ENCODE data around the gene PAFAH1B1.

The PAFAH1B1 gene

DNA sequence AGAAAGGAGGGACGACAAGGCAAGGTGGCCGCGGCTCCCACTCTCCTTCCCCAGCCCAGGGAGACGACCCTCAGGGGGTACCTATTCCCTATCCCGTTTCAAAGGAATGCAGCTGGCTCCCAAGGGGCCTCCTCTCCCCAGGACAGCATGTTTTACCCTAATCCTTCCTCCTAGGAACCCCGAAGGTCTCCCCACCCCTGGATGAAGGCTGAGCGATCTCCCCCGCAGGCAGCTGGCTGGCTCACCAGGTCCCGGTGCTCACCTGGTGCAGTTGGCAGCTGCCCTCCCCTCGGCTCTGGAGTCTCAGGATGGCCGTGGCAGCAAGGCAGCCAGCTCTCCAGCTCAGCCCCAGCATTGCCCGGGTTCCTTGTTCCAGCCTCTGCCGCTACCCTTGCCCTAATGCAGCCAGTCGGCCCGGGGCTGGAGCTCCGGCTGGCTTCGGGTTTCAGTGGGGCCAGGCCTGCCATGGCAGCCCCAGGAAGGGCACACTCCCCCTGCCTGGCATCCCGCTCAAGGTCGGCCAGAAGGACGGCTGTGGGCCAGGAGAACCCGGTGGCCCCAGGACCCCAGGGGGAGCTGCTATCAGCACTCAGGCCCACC is 113.6 kb downstream of the PAFAH1B1 start:
- Histone ChIP-seq H3K4me1 (ENCODE audit: control insufficient read depth, insufficient read depth, low read length) (peaks cover 13% of the 10 kb centered on the region), H3K4me3 (ENCODE audit: low read depth, low read length) (no peak overlapping the region), H3K27ac (ENCODE audit: extremely low read depth, low read depth, low read length) (no peak overlapping the region), H3K9me3 (ENCODE audit: control insufficient read depth, insufficient read depth, low read depth, low read length) (no peaks in the 10 kb centered on the region), H3K36me3 (ENCODE audit: control insufficient read depth in 2 of 2, insufficient read depth in 1 of 2, low read length in 2 of 2) (peaks cover 4 to 26% of the 10 kb centered on the region in 2 experiments; a peak in 2 of 3 replicates)
- POLR2A ChIA-PET: interaction anchor here (0.7 kb wide), 1 partner anchor 114 kb away, joined by 3 read pairs; no protein-coding TSS in a partner anchor
- CTCF ChIA-PET: interaction anchor here (0.6 to 2.0 kb wide), 11 partner anchors 11 to 511 kb away, joined by 3 to 6 read pairs (median 4); no protein-coding TSS in a partner anchor
- TF ChIP-seq, protein P1, sequence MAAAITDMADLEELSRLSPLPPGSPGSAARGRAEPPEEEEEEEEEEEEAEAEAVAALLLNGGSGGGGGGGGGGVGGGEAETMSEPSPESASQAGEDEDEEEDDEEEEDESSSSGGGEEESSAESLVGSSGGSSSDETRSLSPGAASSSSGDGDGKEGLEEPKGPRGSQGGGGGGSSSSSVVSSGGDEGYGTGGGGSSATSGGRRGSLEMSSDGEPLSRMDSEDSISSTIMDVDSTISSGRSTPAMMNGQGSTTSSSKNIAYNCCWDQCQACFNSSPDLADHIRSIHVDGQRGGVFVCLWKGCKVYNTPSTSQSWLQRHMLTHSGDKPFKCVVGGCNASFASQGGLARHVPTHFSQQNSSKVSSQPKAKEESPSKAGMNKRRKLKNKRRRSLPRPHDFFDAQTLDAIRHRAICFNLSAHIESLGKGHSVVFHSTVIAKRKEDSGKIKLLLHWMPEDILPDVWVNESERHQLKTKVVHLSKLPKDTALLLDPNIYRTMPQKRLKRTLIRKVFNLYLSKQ (tag by site-specific recombination; IDR thresholded peaks at IDR 0.05; ENCODE audit: borderline replicate concordance): no peak
- 0 out of 2 replicates have a peak, but pooled peaks have one; percentile 10 for TF ChIP-seq ZIC2 (tag by site-specific recombination; IDR thresholded peaks at IDR 0.05)

DNA sequence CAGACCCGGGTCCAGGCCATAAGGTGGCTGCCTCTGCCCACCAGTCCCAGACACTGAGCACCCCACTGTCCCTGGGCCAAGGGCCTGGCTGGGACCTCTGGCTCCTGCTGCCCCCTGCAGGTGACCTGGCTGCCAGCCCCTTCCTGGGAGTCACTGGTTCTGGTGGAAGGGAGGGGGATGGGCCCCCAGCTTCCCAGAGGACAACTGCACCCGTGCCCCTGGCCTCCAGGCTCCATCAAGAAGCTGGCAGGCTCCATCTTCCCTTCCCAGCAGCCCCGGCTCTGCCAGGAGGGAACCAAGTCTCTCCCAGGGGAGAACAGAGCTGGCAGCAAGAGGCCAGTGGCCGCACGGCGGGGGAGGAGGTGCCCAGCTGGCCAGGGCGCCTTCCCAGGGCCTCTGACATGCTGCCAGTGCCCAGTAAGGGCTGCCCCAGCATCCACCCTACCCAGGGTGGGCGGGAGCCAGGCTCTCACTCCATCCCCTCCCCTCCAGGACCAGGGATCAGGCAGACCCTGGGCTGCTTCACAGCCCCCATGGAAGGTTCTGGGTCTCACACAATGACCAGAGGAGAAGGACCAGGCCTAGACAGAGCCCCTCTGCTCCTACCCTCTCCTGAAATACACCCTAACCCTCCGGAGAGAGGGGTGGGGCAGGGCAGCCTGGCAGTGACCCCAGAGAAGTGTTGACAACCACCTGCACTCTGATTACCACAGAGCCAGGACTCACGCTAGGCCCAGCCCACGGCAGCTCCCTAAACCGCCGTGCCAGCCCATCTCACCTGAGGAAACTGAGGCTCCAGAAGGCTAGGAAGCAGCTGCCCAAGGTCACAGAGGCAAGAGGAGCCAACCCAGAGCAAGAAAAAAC is 114.5 kb downstream of the PAFAH1B1 start:
- H3K27ac ChIP-seq (ENCODE audit: extremely low read depth, low read depth, low read length): no peak overlapping the region
- no peak overlapping the region for H3K4me3 ChIP-seq (ENCODE audit: low read depth, low read length)
- H3K4me1 ChIP-seq (ENCODE audit: control insufficient read depth, insufficient read depth, low read length): peaks cover 13% of the 10 kb centered on the region
- no peaks in the 10 kb centered on the region for H3K9me3 ChIP-seq (ENCODE audit: control insufficient read depth, insufficient read depth, low read depth, low read length)
- POLR2A ChIA-PET: no interaction called here
- CTCF ChIA-PET: interaction anchor here (0.6 to 2.0 kb wide), 8 partner anchors 14 to 326 kb away, joined by 3 to 6 read pairs (median 3); no protein-coding TSS in a partner anchor
- peaks cover 0 to 17% of the 10 kb centered on the region in 2 experiments; a peak in 2 of 3 replicates for H3K36me3 ChIP-seq (ENCODE audit: control insufficient read depth in 2 of 2, insufficient read depth in 1 of 2, low read length in 2 of 2)
- TF ChIP-seq, protein P2, sequence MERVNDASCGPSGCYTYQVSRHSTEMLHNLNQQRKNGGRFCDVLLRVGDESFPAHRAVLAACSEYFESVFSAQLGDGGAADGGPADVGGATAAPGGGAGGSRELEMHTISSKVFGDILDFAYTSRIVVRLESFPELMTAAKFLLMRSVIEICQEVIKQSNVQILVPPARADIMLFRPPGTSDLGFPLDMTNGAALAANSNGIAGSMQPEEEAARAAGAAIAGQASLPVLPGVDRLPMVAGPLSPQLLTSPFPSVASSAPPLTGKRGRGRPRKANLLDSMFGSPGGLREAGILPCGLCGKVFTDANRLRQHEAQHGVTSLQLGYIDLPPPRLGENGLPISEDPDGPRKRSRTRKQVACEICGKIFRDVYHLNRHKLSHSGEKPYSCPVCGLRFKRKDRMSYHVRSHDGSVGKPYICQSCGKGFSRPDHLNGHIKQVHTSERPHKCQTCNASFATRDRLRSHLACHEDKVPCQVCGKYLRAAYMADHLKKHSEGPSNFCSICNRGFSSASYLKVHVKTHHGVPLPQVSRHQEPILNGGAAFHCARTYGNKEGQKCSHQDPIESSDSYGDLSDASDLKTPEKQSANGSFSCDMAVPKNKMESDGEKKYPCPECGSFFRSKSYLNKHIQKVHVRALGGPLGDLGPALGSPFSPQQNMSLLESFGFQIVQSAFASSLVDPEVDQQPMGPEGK (tag by site-specific recombination; IDR thresholded peaks at IDR 0.05): peak; percentile 46
- peak; percentile 29; the same call in 1 of the 2 replicates for TF ChIP-seq GLIS1 (tag by site-specific recombination; IDR thresholded peaks at IDR 0.05)
- TF ChIP-seq, protein P3, sequence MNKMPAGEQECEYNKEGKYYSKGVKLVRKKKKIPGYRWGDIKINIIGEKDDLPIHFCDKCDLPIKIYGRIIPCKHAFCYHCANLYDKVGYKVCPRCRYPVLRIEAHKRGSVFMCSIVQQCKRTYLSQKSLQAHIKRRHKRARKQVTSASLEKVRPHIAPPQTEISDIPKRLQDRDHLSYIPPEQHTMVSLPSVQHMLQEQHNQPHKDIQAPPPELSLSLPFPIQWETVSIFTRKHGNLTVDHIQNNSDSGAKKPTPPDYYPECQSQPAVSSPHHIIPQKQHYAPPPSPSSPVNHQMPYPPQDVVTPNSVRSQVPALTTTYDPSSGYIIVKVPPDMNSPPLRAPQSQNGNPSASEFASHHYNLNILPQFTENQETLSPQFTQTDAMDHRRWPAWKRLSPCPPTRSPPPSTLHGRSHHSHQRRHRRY (tag by site-specific recombination; IDR thresholded peaks at IDR 0.05): no peak
- TF ChIP-seq ZNF747 (tag by site-specific recombination; IDR thresholded peaks at IDR 0.05): no peak
- TF ChIP-seq, protein P4, sequence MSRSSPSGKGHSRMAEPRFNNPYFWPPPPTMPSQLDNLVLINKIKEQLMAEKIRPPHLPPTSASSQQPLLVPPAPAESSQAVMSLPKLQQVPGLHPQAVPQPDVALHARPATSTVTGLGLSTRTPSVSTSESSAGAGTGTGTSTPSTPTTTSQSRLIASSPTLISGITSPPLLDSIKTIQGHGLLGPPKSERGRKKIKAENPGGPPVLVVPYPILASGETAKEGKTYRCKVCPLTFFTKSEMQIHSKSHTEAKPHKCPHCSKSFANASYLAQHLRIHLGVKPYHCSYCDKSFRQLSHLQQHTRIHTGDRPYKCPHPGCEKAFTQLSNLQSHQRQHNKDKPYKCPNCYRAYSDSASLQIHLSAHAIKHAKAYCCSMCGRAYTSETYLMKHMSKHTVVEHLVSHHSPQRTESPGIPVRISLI (tag by site-specific recombination; IDR thresholded peaks at IDR 0.05): no peak
- 0 out of 2 replicates have a peak, but pooled peaks have one; percentile 20 for TF ChIP-seq GLIS2 (tag by site-specific recombination; IDR thresholded peaks at IDR 0.05)
- TF ChIP-seq, protein P5, sequence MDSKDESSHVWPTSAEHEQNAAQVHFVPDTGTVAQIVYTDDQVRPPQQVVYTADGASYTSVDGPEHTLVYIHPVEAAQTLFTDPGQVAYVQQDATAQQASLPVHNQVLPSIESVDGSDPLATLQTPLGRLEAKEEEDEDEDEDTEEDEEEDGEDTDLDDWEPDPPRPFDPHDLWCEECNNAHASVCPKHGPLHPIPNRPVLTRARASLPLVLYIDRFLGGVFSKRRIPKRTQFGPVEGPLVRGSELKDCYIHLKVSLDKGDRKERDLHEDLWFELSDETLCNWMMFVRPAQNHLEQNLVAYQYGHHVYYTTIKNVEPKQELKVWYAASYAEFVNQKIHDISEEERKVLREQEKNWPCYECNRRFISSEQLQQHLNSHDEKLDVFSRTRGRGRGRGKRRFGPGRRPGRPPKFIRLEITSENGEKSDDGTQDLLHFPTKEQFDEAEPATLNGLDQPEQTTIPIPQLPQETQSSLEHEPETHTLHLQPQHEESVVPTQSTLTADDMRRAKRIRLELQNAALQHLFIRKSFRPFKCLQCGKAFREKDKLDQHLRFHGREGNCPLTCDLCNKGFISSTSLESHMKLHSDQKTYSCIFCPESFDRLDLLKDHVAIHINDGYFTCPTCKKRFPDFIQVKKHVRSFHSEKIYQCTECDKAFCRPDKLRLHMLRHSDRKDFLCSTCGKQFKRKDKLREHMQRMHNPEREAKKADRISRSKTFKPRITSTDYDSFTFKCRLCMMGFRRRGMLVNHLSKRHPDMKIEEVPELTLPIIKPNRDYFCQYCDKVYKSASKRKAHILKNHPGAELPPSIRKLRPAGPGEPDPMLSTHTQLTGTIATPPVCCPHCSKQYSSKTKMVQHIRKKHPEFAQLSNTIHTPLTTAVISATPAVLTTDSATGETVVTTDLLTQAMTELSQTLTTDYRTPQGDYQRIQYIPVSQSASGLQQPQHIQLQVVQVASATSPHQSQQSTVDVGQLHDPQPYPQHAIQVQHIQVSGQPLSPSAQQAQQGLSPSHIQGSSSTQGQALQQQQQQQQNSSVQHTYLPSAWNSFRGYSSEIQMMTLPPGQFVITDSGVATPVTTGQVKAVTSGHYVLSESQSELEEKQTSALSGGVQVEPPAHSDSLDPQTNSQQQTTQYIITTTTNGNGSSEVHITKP (tag by site-specific recombination; IDR thresholded peaks at IDR 0.05): peak; percentile 96
- no peak for TF ChIP-seq ZNF792 (tag by site-specific recombination; IDR thresholded peaks at IDR 0.05)
- TF ChIP-seq, protein P6, sequence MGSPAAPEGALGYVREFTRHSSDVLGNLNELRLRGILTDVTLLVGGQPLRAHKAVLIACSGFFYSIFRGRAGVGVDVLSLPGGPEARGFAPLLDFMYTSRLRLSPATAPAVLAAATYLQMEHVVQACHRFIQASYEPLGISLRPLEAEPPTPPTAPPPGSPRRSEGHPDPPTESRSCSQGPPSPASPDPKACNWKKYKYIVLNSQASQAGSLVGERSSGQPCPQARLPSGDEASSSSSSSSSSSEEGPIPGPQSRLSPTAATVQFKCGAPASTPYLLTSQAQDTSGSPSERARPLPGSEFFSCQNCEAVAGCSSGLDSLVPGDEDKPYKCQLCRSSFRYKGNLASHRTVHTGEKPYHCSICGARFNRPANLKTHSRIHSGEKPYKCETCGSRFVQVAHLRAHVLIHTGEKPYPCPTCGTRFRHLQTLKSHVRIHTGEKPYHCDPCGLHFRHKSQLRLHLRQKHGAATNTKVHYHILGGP (tag by site-specific recombination; IDR thresholded peaks at IDR 0.05): no peak
- TF ChIP-seq, protein P7, sequence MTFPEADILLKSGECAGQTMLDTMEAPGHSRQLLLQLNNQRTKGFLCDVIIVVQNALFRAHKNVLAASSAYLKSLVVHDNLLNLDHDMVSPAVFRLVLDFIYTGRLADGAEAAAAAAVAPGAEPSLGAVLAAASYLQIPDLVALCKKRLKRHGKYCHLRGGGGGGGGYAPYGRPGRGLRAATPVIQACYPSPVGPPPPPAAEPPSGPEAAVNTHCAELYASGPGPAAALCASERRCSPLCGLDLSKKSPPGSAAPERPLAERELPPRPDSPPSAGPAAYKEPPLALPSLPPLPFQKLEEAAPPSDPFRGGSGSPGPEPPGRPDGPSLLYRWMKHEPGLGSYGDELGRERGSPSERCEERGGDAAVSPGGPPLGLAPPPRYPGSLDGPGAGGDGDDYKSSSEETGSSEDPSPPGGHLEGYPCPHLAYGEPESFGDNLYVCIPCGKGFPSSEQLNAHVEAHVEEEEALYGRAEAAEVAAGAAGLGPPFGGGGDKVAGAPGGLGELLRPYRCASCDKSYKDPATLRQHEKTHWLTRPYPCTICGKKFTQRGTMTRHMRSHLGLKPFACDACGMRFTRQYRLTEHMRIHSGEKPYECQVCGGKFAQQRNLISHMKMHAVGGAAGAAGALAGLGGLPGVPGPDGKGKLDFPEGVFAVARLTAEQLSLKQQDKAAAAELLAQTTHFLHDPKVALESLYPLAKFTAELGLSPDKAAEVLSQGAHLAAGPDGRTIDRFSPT (tag by site-specific recombination; IDR thresholded peaks at IDR 0.05): peak; percentile 22; the same call in 1 of the 2 replicates
- TF ChIP-seq, protein P8, sequence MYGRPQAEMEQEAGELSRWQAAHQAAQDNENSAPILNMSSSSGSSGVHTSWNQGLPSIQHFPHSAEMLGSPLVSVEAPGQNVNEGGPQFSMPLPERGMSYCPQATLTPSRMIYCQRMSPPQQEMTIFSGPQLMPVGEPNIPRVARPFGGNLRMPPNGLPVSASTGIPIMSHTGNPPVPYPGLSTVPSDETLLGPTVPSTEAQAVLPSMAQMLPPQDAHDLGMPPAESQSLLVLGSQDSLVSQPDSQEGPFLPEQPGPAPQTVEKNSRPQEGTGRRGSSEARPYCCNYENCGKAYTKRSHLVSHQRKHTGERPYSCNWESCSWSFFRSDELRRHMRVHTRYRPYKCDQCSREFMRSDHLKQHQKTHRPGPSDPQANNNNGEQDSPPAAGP (tag by site-specific recombination; IDR thresholded peaks at IDR 0.05): no peak
- TF ChIP-seq ZNF501 (tag by site-specific recombination; IDR thresholded peaks at IDR 0.05): no peak
- TF ChIP-seq KLF8 (tag by site-specific recombination; IDR thresholded peaks at IDR 0.05): no peak

Measured in HEK293 (cell line).